GM12891 (cell line): ENCODE measurements around the gene CTSL.

ENCODE experiments used
- POLR2A ChIP-seq: IDR thresholded peaks from 2 replicates; pipeline ENCODE4 v1.6.1; 2011; ENCODE audit warnings: low read depth, low read length, control low read depth
- POLR2AphosphoS5 ChIP-seq: IDR thresholded peaks from 2 replicates; pipeline ENCODE4 v1.6.1; 2011; ENCODE audit warnings: low read depth, low read length, control low read depth
- TAF1 ChIP-seq: IDR thresholded peaks from 2 replicates; pipeline ENCODE4 v1.6.1; 2011; ENCODE audit warnings: low read depth, low read length, control low read depth

- TF ChIP-seq POLR2A (no peak), POLR2AphosphoS5 (no peak), TAF1 (no peak)
Measured at GRCh38 chr9:87710443-87710842, 15.5 kb upstream of the CTSL start.
